Measurements from ENCODE around the gene AARSD1. TPM values are rescaled to one million over a fixed set of nuclear protein-coding genes. Genes with fewer than 3 reads are reported as not detected.
"Not testable (repeated sequence)": the region's sequence is repeated elsewhere in the genome, so short reads cannot be mapped to it uniquely, and the experiment has no call there.

The AARSD1 gene
- total RNA-seq, 1 experiment from 2014 or later = 69.0 TPM

GRCh38 chr17:43010667-43011308 lies 46.5 kb upstream of the AARSD1 start:
- Histone ChIP-seq H3K27me3 (replicated peaks; ENCODE audit: control insufficient read depth, insufficient read depth, low read length) (no peaks in the 10 kb centered on the region), H3K36me3 (ENCODE audit: control insufficient read depth, insufficient read depth, low read length) (no peaks in the 10 kb centered on the region; the same call in 1 of the 2 replicates), H3K4me1 (peaks cover 20% of the 10 kb centered on the region), H3K4me3 (ENCODE audit: low read depth, low read length) (no peak overlapping the region), H3K9me3 (no peaks in the 10 kb centered on the region)
- BruUV-seq (replicated peaks) = no TSS peak
- intact Hi-C loops (cut with micrococcal nuclease; ENCODE audit: unreplicated experiment) = no loop called here
- Mint-ChIP-seq H3K9me3 (ENCODE audit: unreplicated experiment) (no peaks in the 10 kb centered on the region), H3K27ac (ENCODE audit: unreplicated experiment) (peak overlapping the region; percentile 78), H3K36me3 (ENCODE audit: insufficient read depth, unreplicated experiment) (peaks cover 29% of the 10 kb centered on the region), H3K27me3 (ENCODE audit: insufficient read depth, unreplicated experiment) (no peaks in the 10 kb centered on the region), H3K4me1 (ENCODE audit: low read depth, unreplicated experiment) (peaks cover 17% of the 10 kb centered on the region), H3K4me3 (ENCODE audit: unreplicated experiment) (peak overlapping the region; percentile 14)
- DNase-seq = peak; percentile 50 to 71
- POLR2A ChIA-PET = interaction anchor here (0.9 to 4.1 kb wide), 2 partner anchors 12 to 357 kb away, joined by 3 to 37 read pairs; partner anchors contain the start of gene RPL27
- TF ChIP-seq CTCF (IDR thresholded peaks at IDR 0.05; ENCODE audit: insufficient read depth in 1 of 2, low read depth in 1 of 2, low read length in 1 of 2, severe bottlenecking in 1 of 2, unreplicated experiment in 1 of 2) = no peak
- CTCF ChIA-PET = interaction anchor here (0.6 to 1.9 kb wide), 3 partner anchors 13 to 163 kb away, joined by 3 to 8 read pairs (median 5); partner anchors contain the start of gene RPL27

- peak within 1 kb of the TSS; percentile 89 for H3K27ac Mint-ChIP-seq (ENCODE audit: unreplicated experiment)
- peak; percentile 87 to 89 for DNase-seq
- H3K27me3 Mint-ChIP-seq (ENCODE audit: insufficient read depth, unreplicated experiment) = no peaks in the 10 kb centered on the region
- TF ChIP-seq CTCF (IDR thresholded peaks at IDR 0.05; ENCODE audit: insufficient read depth in 1 of 2, low read depth in 1 of 2, low read length in 1 of 2, severe bottlenecking in 1 of 2, unreplicated experiment in 1 of 2) = peak in 1 of 2 experiments; percentile 73
- BruUV-seq (replicated peaks) = no TSS peak
- Histone ChIP-seq H3K4me3 (ENCODE audit: low read depth, low read length) (peak within 1 kb of the TSS; percentile 58), H3K9me3 (no peaks in the 10 kb centered on the region), H3K36me3 (ENCODE audit: control insufficient read depth, insufficient read depth, low read length) (no peaks in the 10 kb centered on the region; the same call in 1 of the 2 replicates), H3K27me3 (replicated peaks; ENCODE audit: control insufficient read depth, insufficient read depth, low read length) (no peaks in the 10 kb centered on the region), H3K4me1 (peaks cover 18% of the 10 kb centered on the region)
- H3K4me3 Mint-ChIP-seq (ENCODE audit: unreplicated experiment) = peak within 1 kb of the TSS; percentile 76
- H3K36me3 Mint-ChIP-seq (ENCODE audit: insufficient read depth, unreplicated experiment) = peaks cover 41% of the 10 kb centered on the region
- POLR2A ChIA-PET = interaction anchor here (0.6 to 1.7 kb wide), 2 partner anchors 9 to 58 kb away, joined by 5 to 28 read pairs; partner anchors contain the start of gene RPL27
- no peaks in the 10 kb centered on the region for H3K9me3 Mint-ChIP-seq (ENCODE audit: unreplicated experiment)
- CTCF ChIA-PET = interaction anchor here (1.0 to 1.5 kb wide), 3 partner anchors 9 to 328 kb away, joined by 3 to 8 read pairs (median 4); partner anchors contain the start of gene RPL27
- H3K4me1 Mint-ChIP-seq (ENCODE audit: low read depth, unreplicated experiment) = peaks cover 16% of the 10 kb centered on the region
- intact Hi-C loops (cut with micrococcal nuclease; ENCODE audit: unreplicated experiment) = no loop called here
Observed at GRCh38 chr17:43006639-43007551, 42.6 kb upstream of the AARSD1 start, which contains the start of gene IFI35. Gene IFI35 (plus strand): TSS chr17:43006784. CDS start chr17:43006948, 164 bp downstream.

GRCh38 chr17:43003542-43004172 lies 39.4 kb upstream of the AARSD1 start:
- no peaks in the 10 kb centered on the region for H3K9me3 ChIP-seq
- H3K4me1 ChIP-seq = peaks cover 8% of the 10 kb centered on the region
- H3K36me3 Mint-ChIP-seq (ENCODE audit: insufficient read depth, unreplicated experiment) = peaks cover 73% of the 10 kb centered on the region
- no TSS peak for BruUV-seq (replicated peaks)
- no peaks in the 10 kb centered on the region for H3K4me1 Mint-ChIP-seq (ENCODE audit: low read depth, unreplicated experiment)
- POLR2A ChIA-PET = no interaction called here
- no peaks in the 10 kb centered on the region for H3K9me3 Mint-ChIP-seq (ENCODE audit: unreplicated experiment)
- CTCF ChIA-PET = no interaction called here
- intact Hi-C loops (cut with micrococcal nuclease; ENCODE audit: unreplicated experiment) = no loop called here
- no peak overlapping the region for H3K4me3 ChIP-seq (ENCODE audit: low read depth, low read length)
- TF ChIP-seq CTCF (IDR thresholded peaks at IDR 0.05; ENCODE audit: insufficient read depth in 1 of 2, low read depth in 1 of 2, low read length in 1 of 2, severe bottlenecking in 1 of 2, unreplicated experiment in 1 of 2) = no peak
- H3K27ac Mint-ChIP-seq (ENCODE audit: unreplicated experiment) = peak overlapping the region; percentile 77
- no peaks in the 10 kb centered on the region for H3K27me3 Mint-ChIP-seq (ENCODE audit: insufficient read depth, unreplicated experiment)
- no peak for DNase-seq
- H3K36me3 ChIP-seq (ENCODE audit: control insufficient read depth, insufficient read depth, low read length) = peaks cover 3% of the 10 kb centered on the region; the same call in 1 of the 2 replicates
- H3K27me3 ChIP-seq (replicated peaks; ENCODE audit: control insufficient read depth, insufficient read depth, low read length) = no peaks in the 10 kb centered on the region
- H3K4me3 Mint-ChIP-seq (ENCODE audit: unreplicated experiment) = no peak overlapping the region

GRCh38 chr17:43000894-43001293 lies 36.6 kb upstream of the AARSD1 start:
- H3K4me1 Mint-ChIP-seq (ENCODE audit: low read depth, unreplicated experiment); H3K9me3 ChIP-seq; H3K36me3 ChIP-seq (ENCODE audit: control insufficient read depth, insufficient read depth, low read length); CTCF ChIA-PET; intact Hi-C loops (cut with micrococcal nuclease; ENCODE audit: unreplicated experiment); H3K9me3 Mint-ChIP-seq (ENCODE audit: unreplicated experiment); POLR2A ChIA-PET; H3K27me3 Mint-ChIP-seq (ENCODE audit: insufficient read depth, unreplicated experiment); H3K4me3 ChIP-seq (ENCODE audit: low read depth, low read length); DNase-seq; H3K27me3 ChIP-seq (replicated peaks; ENCODE audit: control insufficient read depth, insufficient read depth, low read length); BruUV-seq (replicated peaks): not testable (repeated sequence)
- Mint-ChIP-seq H3K4me3 (ENCODE audit: unreplicated experiment) (peak overlapping the region; percentile 16), H3K36me3 (ENCODE audit: insufficient read depth, unreplicated experiment) (peaks cover 74% of the 10 kb centered on the region), H3K27ac (ENCODE audit: unreplicated experiment) (peak overlapping the region; percentile 48)
- peaks cover 16% of the 10 kb centered on the region for H3K4me1 ChIP-seq
